GM12878 (cell line): ENCODE results near the gene ACAP1. TPM values are rescaled to one million over a fixed set of nuclear protein-coding genes. Genes with fewer than 3 reads are reported as not detected.
A peak's percentile ranks its signal among the peaks of the same experiment; 100 is the strongest.

Source experiments
- BCL11A ChIP-seq: IDR thresholded peaks from 2 replicates; pipeline ENCODE4 v1.6.1; 2011; ENCODE audit warnings: low read depth, low read length
- EP300 ChIP-seq, 2 experiments: fragments of 150-350 bp in 1 of 2; IDR thresholded peaks; 2 replicates each; pipeline ENCODE4 v1.6.1; 2011 to 2012; ENCODE audit warnings: low read depth in 2 of 2, low read length in 2 of 2, borderline replicate concordance in 1 of 2, improper control_type of control experiment in 1 of 2, inconsistent platforms in 1 of 2; ENCODE audit not compliant: control insufficient read depth in 1 of 2
- ETV6 ChIP-seq, 2 experiments: fragments of 450-650 bp in 1 of 2; IDR thresholded peaks in 1 of 2; conservative IDR thresholded peaks in 1 of 2; 2 replicates each; pipeline ENCODE4 v1.6.1; 2014; ENCODE audit warnings: antibody characterized with exemption in 1 of 2, borderline replicate concordance in 1 of 2, low read depth in 1 of 2, mild to moderate bottlenecking in 1 of 2, moderate library complexity in 1 of 2
- KAT2A ChIP-seq: conservative IDR thresholded peaks from 2 replicates; pipeline ENCODE4 v1.6.1; 2011; ENCODE audit warnings: low read depth, low read length; ENCODE audit not compliant: control insufficient read depth
- MYB ChIP-seq: fragments of 150-350 bp; IDR thresholded peaks from 2 replicates; pipeline ENCODE4 v1.6.1; 2014; ENCODE audit warnings: mild to moderate bottlenecking, low read depth, low read length, borderline replicate concordance
- NBN ChIP-seq: fragments of 450-650 bp; IDR thresholded peaks from 2 replicates; pipeline ENCODE4 v1.6.1; 2016
- NFIC ChIP-seq: IDR thresholded peaks from 2 replicates; pipeline ENCODE4 v1.6.1; 2012; ENCODE audit warnings: low read depth, mild to moderate bottlenecking, inconsistent platforms, low read length, moderate library complexity
- NFYA ChIP-seq: IDR thresholded peaks from 2 replicates; pipeline ENCODE4 v1.6.1; 2011; ENCODE audit warnings: low read depth, mild to moderate bottlenecking, low read length, improper control_type of control experiment, borderline replicate concordance
- NR2C1 ChIP-seq: fragments of 450-650 bp; IDR thresholded peaks from 2 replicates; pipeline ENCODE4 v1.6.1; 2017; ENCODE audit warnings: antibody characterized with exemption, mild to moderate bottlenecking, moderate library complexity
- POLR2A ChIP-seq: IDR thresholded peaks from 2 replicates; pipeline ENCODE4 v1.6.1; 2011; ENCODE audit warnings: low read depth, mild to moderate bottlenecking, low read length
- RCOR1 ChIP-seq: conservative IDR thresholded peaks from 2 replicates; pipeline ENCODE4 v1.6.1; 2012; ENCODE audit warnings: low read depth, low read length, improper control_type of control experiment
- SMAD1 ChIP-seq: fragments of 450-650 bp; IDR thresholded peaks from 2 replicates; pipeline ENCODE4 v1.6.1; 2018; ENCODE audit warnings: mild to moderate bottlenecking, low read depth; ENCODE audit not compliant: partially characterized antibody
- SP1 ChIP-seq: IDR thresholded peaks from one replicate; pipeline ENCODE4 v1.6.1; 2011; ENCODE audit warnings: low read depth, low read length
- SREBF2 ChIP-seq: IDR thresholded peaks from 2 replicates; pipeline ENCODE4 v1.6.1; 2012; ENCODE audit warnings: mild to moderate bottlenecking, low read length
- YBX1 ChIP-seq: fragments of 450-650 bp; IDR thresholded peaks from 2 replicates; pipeline ENCODE4 v1.6.1; 2016; ENCODE audit warnings: antibody characterized with exemption
- polyA plus RNA-seq, 11 experiments: library from polyadenylated mRNA; depleted of rRNA in 4 of 11; unstranded in 6 of 11; stranded (reverse) in 5 of 11; fragments of >200 nt; fragmentation: Nextera tagmentation in 4 of 11; fragmentation: Illumina TruSeq in 1 of 11; extraction: Ambion mirVana in 4 of 11; extraction: Trizol in 1 of 11; gene quantifications; 1 replicate in 1 of 11; 2 replicates in 10 of 11; pipeline versions ENCODE4 v1.2.1 to v1.2.3, GENCODE V29; 2011 to 2016; ENCODE audit warnings: inconsistent platforms in 2 of 11, missing spikeins in 2 of 11, low read depth in 1 of 11
- total RNA-seq, 4 experiments: library from RNA; depleted of rRNA in 3 of 4; stranded (reverse); fragments of >200 nt in 3 of 4; fragmentation: Illumina TruSeq in 1 of 4; extraction: Trizol in 1 of 4; gene quantifications; 2 replicates each; pipeline versions ENCODE4 v1.2.1 to v1.2.3, GENCODE V29; 2013 to 2021
- TF ChIP-seq, protein P1 (sequence below): fragments of 450-650 bp; IDR thresholded peaks from 2 replicates; pipeline ENCODE4 v1.6.1; 2017; ENCODE audit warnings: low read depth, mild to moderate bottlenecking, moderate library complexity
- TF ChIP-seq, protein P2 (sequence below): fragments of 150-350 bp; IDR thresholded peaks from 2 replicates; pipeline ENCODE4 v1.6.1; 2016; ENCODE audit warnings: low read depth, low read length
- TF ChIP-seq, protein P3 (sequence below): fragments of 450-650 bp; IDR thresholded peaks from 2 replicates; pipeline ENCODE4 v1.6.1; 2017; ENCODE audit warnings: mild to moderate bottlenecking, moderate library complexity
- TF ChIP-seq, protein P4 (sequence below): IDR thresholded peaks from 2 replicates; pipeline ENCODE4 v1.6.1; 2011; ENCODE audit warnings: mild to moderate bottlenecking, low read depth, low read length, moderate library complexity; ENCODE audit not compliant: insufficient replicate concordance

ACAP1 gene
- total and polyA plus RNA-seq, 10 of the 15 experiments (the other 5 are each of a cell fraction or from before 2014, with no cell fraction given): 5.7 to 245 (median 118) TPM

DNA sequence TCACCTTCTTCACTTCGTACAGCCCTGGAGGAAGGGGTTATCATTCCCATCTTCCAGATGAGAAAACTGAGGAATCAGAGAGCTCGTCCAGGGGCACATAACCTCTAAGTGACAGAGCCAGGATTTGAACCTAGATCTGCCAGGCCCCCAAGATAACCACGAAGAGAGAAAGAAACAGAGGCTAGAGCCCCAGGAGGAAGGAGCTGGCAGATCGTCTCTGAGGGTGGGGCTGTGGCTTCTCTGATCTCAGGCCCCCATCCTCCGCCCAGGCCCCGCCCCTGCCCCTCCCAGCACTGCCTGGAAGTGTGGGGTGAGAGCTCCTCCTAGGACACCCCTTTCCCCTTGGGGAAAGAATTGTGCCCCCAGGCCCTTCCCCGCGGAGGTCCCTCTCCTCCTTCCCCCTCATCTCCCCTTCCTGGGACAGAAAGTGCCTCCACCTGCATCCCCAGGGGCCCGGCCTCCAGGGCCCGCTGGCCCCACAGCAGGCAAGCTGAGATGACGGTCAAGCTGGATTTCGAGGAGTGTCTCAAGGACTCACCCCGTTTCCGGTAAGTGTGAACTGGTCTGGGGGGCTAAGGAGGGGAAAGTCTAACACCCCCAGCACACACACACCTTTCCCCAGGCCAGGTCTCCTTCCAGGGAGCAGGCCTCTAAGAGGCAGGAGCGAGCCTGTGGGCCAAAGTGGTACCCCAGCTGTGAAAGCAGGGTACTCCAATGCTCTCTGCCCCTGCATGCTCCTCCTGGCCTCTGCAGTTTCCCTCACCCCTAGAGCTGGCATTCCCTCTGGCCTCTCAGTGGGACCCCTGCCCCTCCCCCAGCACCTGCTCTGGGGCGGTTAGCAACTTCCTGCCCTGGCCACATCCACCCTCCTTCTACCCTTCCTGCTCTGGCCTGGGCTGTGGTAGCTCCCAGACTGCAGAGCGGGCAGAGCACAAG is at the start of gene ACAP1 (continued):
- TF ChIP-seq, protein P1, sequence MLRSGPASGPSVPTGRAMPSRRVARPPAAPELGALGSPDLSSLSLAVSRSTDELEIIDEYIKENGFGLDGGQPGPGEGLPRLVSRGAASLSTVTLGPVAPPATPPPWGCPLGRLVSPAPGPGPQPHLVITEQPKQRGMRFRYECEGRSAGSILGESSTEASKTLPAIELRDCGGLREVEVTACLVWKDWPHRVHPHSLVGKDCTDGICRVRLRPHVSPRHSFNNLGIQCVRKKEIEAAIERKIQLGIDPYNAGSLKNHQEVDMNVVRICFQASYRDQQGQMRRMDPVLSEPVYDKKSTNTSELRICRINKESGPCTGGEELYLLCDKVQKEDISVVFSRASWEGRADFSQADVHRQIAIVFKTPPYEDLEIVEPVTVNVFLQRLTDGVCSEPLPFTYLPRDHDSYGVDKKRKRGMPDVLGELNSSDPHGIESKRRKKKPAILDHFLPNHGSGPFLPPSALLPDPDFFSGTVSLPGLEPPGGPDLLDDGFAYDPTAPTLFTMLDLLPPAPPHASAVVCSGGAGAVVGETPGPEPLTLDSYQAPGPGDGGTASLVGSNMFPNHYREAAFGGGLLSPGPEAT: no peak; the same call in none of the 2 replicates
- TF ChIP-seq POLR2A: peak; percentile 45
- peak; percentile 45; the same call in 1 of the 2 replicates for TF ChIP-seq NBN
- no peak for TF ChIP-seq SREBF2
- TF ChIP-seq, protein P2, sequence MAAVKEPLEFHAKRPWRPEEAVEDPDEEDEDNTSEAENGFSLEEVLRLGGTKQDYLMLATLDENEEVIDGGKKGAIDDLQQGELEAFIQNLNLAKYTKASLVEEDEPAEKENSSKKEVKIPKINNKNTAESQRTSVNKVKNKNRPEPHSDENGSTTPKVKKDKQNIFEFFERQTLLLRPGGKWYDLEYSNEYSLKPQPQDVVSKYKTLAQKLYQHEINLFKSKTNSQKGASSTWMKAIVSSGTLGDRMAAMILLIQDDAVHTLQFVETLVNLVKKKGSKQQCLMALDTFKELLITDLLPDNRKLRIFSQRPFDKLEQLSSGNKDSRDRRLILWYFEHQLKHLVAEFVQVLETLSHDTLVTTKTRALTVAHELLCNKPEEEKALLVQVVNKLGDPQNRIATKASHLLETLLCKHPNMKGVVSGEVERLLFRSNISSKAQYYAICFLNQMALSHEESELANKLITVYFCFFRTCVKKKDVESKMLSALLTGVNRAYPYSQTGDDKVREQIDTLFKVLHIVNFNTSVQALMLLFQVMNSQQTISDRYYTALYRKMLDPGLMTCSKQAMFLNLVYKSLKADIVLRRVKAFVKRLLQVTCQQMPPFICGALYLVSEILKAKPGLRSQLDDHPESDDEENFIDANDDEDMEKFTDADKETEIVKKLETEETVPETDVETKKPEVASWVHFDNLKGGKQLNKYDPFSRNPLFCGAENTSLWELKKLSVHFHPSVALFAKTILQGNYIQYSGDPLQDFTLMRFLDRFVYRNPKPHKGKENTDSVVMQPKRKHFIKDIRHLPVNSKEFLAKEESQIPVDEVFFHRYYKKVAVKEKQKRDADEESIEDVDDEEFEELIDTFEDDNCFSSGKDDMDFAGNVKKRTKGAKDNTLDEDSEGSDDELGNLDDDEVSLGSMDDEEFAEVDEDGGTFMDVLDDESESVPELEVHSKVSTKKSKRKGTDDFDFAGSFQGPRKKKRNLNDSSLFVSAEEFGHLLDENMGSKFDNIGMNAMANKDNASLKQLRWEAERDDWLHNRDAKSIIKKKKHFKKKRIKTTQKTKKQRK: no peak
- TF ChIP-seq NFIC: no peak
- TF ChIP-seq, protein P3, sequence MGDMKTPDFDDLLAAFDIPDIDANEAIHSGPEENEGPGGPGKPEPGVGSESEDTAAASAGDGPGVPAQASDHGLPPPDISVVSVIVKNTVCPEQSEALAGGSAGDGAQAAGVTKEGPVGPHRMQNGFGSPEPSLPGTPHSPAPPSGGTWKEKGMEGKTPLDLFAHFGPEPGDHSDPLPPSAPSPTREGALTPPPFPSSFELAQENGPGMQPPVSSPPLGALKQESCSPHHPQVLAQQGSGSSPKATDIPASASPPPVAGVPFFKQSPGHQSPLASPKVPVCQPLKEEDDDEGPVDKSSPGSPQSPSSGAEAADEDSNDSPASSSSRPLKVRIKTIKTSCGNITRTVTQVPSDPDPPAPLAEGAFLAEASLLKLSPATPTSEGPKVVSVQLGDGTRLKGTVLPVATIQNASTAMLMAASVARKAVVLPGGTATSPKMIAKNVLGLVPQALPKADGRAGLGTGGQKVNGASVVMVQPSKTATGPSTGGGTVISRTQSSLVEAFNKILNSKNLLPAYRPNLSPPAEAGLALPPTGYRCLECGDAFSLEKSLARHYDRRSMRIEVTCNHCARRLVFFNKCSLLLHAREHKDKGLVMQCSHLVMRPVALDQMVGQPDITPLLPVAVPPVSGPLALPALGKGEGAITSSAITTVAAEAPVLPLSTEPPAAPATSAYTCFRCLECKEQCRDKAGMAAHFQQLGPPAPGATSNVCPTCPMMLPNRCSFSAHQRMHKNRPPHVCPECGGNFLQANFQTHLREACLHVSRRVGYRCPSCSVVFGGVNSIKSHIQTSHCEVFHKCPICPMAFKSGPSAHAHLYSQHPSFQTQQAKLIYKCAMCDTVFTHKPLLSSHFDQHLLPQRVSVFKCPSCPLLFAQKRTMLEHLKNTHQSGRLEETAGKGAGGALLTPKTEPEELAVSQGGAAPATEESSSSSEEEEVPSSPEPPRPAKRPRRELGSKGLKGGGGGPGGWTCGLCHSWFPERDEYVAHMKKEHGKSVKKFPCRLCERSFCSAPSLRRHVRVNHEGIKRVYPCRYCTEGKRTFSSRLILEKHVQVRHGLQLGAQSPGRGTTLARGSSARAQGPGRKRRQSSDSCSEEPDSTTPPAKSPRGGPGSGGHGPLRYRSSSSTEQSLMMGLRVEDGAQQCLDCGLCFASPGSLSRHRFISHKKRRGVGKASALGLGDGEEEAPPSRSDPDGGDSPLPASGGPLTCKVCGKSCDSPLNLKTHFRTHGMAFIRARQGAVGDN: peak; percentile 73
- no peak for TF ChIP-seq BCL11A
- TF ChIP-seq KAT2A: no peak
- TF ChIP-seq EP300 (IDR thresholded peaks at IDR 0.05; ENCODE audit: borderline replicate concordance in 1 of 2, control insufficient read depth in 1 of 2, low read depth in 2 of 2, low read length in 2 of 2): peak in 1 of 2 experiments; percentile 13; a peak in 1 of 4 replicates
- TF ChIP-seq YBX1: no peak
- TF ChIP-seq, protein P4, sequence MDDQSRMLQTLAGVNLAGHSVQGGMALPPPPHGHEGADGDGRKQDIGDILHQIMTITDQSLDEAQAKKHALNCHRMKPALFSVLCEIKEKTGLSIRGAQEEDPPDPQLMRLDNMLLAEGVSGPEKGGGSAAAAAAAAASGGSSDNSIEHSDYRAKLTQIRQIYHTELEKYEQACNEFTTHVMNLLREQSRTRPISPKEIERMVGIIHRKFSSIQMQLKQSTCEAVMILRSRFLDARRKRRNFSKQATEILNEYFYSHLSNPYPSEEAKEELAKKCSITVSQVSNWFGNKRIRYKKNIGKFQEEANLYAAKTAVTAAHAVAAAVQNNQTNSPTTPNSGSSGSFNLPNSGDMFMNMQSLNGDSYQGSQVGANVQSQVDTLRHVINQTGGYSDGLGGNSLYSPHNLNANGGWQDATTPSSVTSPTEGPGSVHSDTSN: no peak
- no peak for TF ChIP-seq MYB
- TF ChIP-seq SP1: peak; percentile 28
- TF ChIP-seq ETV6 (conservative IDR thresholded peaks at IDR 0.05 in 1 of 2, IDR thresholded peaks at IDR 0.05 in 1 of 2; ENCODE audit: borderline replicate concordance in 1 of 2, low read depth in 1 of 2): 0 out of 4 replicates have a peak, but pooled peaks of 1 of the 2 experiments have one; percentile 24
- no peak for TF ChIP-seq RCOR1
- TF ChIP-seq NR2C1: no peak
- no peak for TF ChIP-seq NFYA
- TF ChIP-seq SMAD1: no peak
